NCI-H2227 treated with DMSO at 0.1 percent for 48 hours (cell line): Measurements from ENCODE around the gene ID3.

Experiments used
- DNase-seq: peaks from one replicate; lab custom pipeline; 2025; lab: John Stamatoyannopoulos, UW

ID3 gene

GRCh38 chr1:23525558-23526250 lies 33.6 kb downstream of the ID3 start:
- DNase-seq, result no peak

- no peak for DNase-seq
These were observed 34.4 kb downstream of the ID3 start for GRCh38 chr1:23524716-23525401.

- no peak for DNase-seq
These were observed 35.1 kb downstream of the ID3 start for GRCh38 chr1:23524163-23524562.

DNA sequence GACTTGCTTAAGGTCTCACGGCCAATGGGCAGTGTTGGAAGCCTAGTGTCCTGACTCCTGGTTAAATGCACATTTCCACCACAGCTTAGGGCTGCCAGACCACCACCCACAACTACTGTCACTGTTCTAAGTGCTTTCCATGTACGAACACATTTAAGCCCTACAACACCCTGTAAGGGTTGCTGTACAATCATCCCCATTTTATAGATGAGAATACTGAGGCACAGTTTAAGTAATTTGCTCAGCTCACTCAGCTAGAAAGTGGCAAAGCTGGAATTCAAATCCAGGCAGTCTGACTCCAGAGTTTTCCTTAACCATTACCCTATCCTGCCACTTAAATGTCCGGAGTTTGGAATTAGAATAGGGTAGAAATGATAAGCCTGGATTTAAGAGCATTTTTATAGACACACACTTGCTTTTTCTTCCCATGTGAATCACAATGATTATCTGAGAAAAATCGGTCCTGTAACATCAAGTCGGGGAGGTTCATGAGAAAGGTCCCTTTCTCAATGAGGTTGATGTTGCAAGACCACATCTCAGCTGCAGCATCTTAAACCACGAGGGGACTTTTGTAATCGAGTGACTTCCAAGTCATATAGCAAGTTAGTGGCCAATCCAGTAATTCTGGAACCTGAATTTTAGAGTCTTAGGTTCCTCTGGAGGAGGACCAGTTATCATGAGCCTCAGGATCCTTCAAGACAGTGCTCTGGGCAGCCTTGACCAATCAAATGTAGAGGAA lies 36.9 kb downstream of the ID3 start:
- no peak for DNase-seq

- DNase-seq, result no peak
These were observed 37.7 kb downstream of the ID3 start for GRCh38 chr1:23521588-23521987.

DNA sequence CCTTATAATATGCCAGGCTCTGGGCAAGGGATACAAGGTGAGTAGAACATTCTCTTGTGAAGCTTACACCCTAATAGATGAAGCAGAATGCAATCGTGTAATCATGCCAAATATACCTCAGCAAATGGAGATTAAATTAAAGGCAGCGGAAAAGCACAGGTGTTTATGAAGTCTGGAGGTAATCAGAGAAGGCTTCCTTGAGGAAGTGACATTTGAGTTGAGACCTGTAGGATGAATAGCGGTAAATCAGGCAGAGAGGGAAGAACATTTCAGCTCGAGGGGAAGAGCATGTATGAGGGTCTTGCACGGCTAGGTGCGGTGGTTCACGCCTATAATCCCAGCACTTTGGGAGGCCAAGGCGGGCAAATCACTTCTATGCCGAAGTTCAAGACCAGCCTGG lies 41.7 kb downstream of the ID3 start:
- DNase-seq, result no peak

GRCh38 chr1:23515905-23516304 lies 43.4 kb downstream of the ID3 start:
- no peak for DNase-seq

GRCh38 chr1:23514111-23514679 lies 45.1 kb downstream of the ID3 start:
- no peak for DNase-seq

DNA sequence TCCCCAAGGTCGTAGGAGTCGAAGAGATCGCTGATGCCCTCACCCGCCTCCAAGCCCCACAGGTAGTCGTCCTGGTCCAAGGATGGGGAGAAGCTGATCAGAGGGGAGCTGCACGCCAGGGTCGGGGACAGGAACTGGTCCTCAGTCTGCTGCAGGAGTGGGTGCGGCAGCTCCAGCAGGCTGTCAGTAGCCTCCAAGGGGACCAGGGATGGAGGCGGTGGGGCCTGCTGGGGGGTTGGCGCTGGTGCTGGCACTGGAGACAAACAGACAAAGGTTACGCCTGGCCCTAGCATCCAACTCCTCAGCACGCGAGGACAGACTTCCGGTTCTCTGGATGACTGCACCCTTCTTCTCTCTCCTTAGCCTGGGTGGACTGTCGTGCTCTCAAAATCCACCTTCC lies 49.4 kb downstream of the ID3 start:
- DNase-seq, result no peak
